Smooth muscle cell (in vitro differentiated cells): ENCODE measurements around the gene HECW1. TPM values are rescaled to one million over a fixed set of nuclear protein-coding genes. Genes with fewer than 3 reads are reported as not detected.

Source experiments
- DNase-seq: peaks from one replicate; lab custom pipeline; 2025; ENCODE audit not compliant: unreplicated experiment; lab: John Stamatoyannopoulos, UW
- H2AFZ ChIP-seq: fragments of 200-600 bp; sonication (generic); 2 replicates; pipeline ENCODE4 v1.6.0; 2016; ENCODE audit warnings: antibody characterized with exemption, low read depth, mild to moderate bottlenecking
- H3F3A ChIP-seq: fragments of 200-600 bp; sonication (generic); 2 replicates; pipeline ENCODE4 v1.6.0; 2017; ENCODE audit warnings: antibody characterized with exemption, low read depth
- H3K27ac ChIP-seq: fragments of 200-600 bp; sonication (generic); 2 replicates; pipeline ENCODE4 v1.5.1; 2016; ENCODE audit warnings: low read depth, mild to moderate bottlenecking
- H3K27me3 ChIP-seq: fragments of 200-600 bp; sonication (generic); 2 replicates; pipeline ENCODE4 v1.6.1; 2016; ENCODE audit warnings: low read depth, mild to moderate bottlenecking
- H3K36me3 ChIP-seq: fragments of 200-600 bp; sonication (generic); 2 replicates; pipeline ENCODE4 v1.5.1; 2016; ENCODE audit warnings: low read depth
- H3K4me1 ChIP-seq: fragments of 200-600 bp; sonication (generic); 2 replicates; pipeline ENCODE4 v1.5.1; 2016; ENCODE audit warnings: low read depth
- H3K4me2 ChIP-seq: fragments of 200-600 bp; sonication (generic); 2 replicates; pipeline ENCODE4 v1.6.0; 2016; ENCODE audit warnings: mild to moderate bottlenecking
- H3K4me3 ChIP-seq: fragments of 200-600 bp; sonication (generic); 2 replicates; pipeline ENCODE4 v1.5.1; 2016; ENCODE audit warnings: mild to moderate bottlenecking
- H3K79me2 ChIP-seq: fragments of 200-600 bp; sonication (generic); 2 replicates; pipeline ENCODE4 v1.6.0; 2016; ENCODE audit warnings: low read depth, mild to moderate bottlenecking
- H3K9ac ChIP-seq: fragments of 200-600 bp; sonication (generic); 2 replicates; pipeline ENCODE4 v1.6.0; 2016; ENCODE audit warnings: low read depth
- H3K9me3 ChIP-seq: fragments of 200-600 bp; sonication (generic); replicated peaks from 2 replicates; pipeline ENCODE4 v1.5.1; 2016; ENCODE audit warnings: low read depth
- H4K20me1 ChIP-seq: fragments of 200-600 bp; sonication (generic); 2 replicates; pipeline ENCODE4 v1.6.0; 2016; ENCODE audit warnings: low read depth
- WGBS: methylation state at CpG from one replicate; pipeline ENCODE4 v1.1.7; 2016; ENCODE audit warnings: low lambda C conversion rate; 5-methylcytosine and 5-hydroxymethylcytosine counted together
- polyA plus RNA-seq: library from polyadenylated mRNA; unstranded; fragments of >200 nt; fragmentation: Nextera tagmentation; extraction: Ambion mirVana; gene quantifications from 2 replicates; pipeline ENCODE4 v1.2.1, GENCODE V29; 2016
- total RNA-seq: library from RNA; depleted of rRNA; stranded (reverse); fragments of >200 nt; gene quantifications from 2 replicates; pipeline ENCODE4 v1.2.3, GENCODE V29; 2014
- TF ChIP-seq, protein P1 (sequence below): fragments of 200-600 bp; sonication (generic); IDR thresholded peaks from 2 replicates; pipeline ENCODE4 v1.5.1; 2017; ENCODE audit warnings: borderline replicate concordance, mild to moderate bottlenecking, antibody characterized with exemption; ENCODE audit not compliant: insufficient read depth, poor library complexity, severe bottlenecking

Gene HECW1
- total and polyA plus RNA-seq, 2 experiments from 2014 or later, result 0.09 to 0.49 TPM

DNA sequence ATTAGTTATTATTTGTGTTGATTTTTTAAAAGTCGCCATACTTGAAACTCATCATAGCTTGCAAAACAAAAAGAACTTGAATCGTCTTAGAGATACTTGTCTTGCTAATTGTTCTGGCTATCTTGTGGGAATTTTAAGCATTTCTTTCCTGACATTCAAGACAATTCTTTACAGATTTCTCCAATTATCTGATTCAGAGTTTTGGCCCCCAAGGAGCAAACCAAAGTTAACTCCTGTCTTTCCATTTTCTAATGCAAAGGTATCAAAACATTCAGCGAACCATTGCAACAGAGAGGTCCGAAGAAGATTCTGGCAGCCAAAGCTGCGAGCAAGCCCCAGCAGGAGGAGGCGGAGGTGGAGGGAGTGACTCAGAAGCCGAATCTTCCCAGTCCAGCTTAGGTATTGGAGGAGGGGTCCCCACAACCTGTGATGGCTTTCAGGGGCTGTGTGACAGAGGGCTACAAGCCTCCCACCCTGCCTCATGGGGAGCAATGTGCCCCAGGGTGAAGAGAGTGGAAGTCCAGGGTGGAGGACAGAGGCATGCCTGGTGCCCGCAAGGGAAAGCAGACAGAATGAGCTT lies 351.0 kb downstream of the HECW1 start:
- no peak overlapping the region for H3K9ac ChIP-seq
- no peaks in the 10 kb centered on the region for H4K20me1 ChIP-seq
- H3K27ac ChIP-seq, result no peak overlapping the region
- no peaks in the 10 kb centered on the region for H3F3A ChIP-seq
- peak overlapping the region; percentile 54 for H3K4me2 ChIP-seq
- no peaks in the 10 kb centered on the region for H3K9me3 ChIP-seq
- H3K79me2 ChIP-seq, result no peaks in the 10 kb centered on the region
- no peak overlapping the region for H3K4me3 ChIP-seq
- H3K27me3 ChIP-seq, result no peaks in the 10 kb centered on the region
- TF ChIP-seq, protein P1, sequence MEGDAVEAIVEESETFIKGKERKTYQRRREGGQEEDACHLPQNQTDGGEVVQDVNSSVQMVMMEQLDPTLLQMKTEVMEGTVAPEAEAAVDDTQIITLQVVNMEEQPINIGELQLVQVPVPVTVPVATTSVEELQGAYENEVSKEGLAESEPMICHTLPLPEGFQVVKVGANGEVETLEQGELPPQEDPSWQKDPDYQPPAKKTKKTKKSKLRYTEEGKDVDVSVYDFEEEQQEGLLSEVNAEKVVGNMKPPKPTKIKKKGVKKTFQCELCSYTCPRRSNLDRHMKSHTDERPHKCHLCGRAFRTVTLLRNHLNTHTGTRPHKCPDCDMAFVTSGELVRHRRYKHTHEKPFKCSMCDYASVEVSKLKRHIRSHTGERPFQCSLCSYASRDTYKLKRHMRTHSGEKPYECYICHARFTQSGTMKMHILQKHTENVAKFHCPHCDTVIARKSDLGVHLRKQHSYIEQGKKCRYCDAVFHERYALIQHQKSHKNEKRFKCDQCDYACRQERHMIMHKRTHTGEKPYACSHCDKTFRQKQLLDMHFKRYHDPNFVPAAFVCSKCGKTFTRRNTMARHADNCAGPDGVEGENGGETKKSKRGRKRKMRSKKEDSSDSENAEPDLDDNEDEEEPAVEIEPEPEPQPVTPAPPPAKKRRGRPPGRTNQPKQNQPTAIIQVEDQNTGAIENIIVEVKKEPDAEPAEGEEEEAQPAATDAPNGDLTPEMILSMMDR, result no peak
- no peak overlapping the region for H2AFZ ChIP-seq
- H3K36me3 ChIP-seq, result no peaks in the 10 kb centered on the region
- DNase-seq, result no peak
- H3K4me1 ChIP-seq, result peaks cover 7% of the 10 kb centered on the region
- WGBS, result 41% methylated on average over 8 of the region's 8 CpGs

DNA sequence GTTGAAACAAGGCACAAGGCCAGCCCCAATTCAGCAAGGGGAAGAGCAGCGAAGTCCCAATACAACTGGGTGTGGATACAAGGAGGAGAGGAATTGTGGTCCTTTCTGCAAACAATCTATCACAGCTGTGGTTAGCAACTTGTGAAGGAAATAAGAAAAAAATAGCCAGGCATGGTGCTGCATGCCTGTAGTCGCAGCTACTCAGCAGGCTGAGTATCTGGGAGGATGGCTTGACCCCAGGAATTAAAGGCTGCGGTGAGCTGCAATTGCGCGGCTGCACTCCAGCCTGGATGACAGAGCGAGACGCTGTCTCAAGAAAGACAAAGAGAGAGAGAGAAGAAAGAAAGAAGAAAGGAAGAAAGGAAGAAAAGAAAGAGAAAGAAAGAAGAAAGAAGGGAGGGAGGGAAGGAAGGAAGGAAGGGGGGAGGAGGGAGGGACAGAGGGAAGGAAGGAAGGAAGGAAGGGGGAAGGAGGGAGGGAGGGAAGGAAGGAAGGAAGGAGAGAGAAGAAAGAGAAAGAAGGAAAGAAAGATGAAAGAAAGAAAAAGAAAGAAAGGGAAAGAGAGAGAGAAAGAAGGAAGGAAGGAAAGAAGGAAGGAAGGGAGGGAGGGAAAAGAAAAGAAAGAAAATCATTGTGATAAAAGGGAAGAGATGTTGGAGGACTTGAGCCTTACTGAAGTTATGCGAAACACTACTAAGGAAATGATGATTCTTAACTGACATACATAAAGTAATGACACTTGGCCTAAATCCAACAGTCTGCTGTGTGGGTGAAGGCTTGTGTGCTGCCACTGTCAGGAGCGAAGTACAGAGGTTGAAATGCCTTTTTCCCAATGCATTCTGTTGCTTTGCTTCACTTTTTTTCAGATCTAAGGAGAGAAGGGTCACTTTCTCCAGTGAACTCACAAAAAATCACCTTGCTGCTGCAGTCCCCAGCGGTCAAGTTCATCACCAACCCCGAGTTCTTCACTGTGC lies 353.4 kb downstream of the HECW1 start:
- Histone ChIP-seq H3K4me2 (no peak overlapping the region), H4K20me1 (no peaks in the 10 kb centered on the region), H3K4me3 (no peak overlapping the region), H3F3A (no peaks in the 10 kb centered on the region), H3K9ac (no peak overlapping the region), H3K4me1 (peaks cover 7% of the 10 kb centered on the region), H3K79me2 (no peaks in the 10 kb centered on the region), H3K27me3 (no peaks in the 10 kb centered on the region), H3K9me3 (no peaks in the 10 kb centered on the region), H3K27ac (no peak overlapping the region), H2AFZ (no peak overlapping the region), H3K36me3 (no peaks in the 10 kb centered on the region)
- TF ChIP-seq, protein P1, result no peak
- no peak for DNase-seq
- WGBS, result 77% methylated on average over 11 of the region's 11 CpGs

DNA sequence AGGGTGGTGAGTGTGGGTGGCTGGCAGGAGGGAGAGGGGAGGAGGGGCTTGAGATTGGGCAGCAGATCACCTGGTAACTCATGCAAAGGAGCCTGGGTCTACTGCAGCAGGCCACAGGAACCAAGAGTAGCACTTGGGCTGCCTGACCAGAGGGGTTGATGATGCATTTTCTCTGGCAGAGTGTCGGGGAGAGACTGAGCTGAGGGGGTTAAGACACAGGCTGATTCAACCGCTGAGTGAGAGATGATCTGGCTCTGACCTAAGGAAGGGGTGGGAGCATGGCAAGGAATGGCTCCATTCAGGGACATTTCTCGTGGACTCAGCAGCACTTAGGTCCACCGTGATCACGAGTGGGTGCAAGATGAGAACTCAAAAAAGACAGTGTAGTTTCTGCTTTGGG lies 355.0 kb downstream of the HECW1 start:
- H3K27ac ChIP-seq, result no peak overlapping the region
- H3F3A ChIP-seq, result no peaks in the 10 kb centered on the region
- no peaks in the 10 kb centered on the region for H4K20me1 ChIP-seq
- TF ChIP-seq, protein P1, result no peak
- no peaks in the 10 kb centered on the region for H3K27me3 ChIP-seq
- no peak overlapping the region for H3K9ac ChIP-seq
- no peak for DNase-seq
- H3K36me3 ChIP-seq, result no peaks in the 10 kb centered on the region
- WGBS, result 51% methylated on average over 5 of the region's 5 CpGs
- H2AFZ ChIP-seq, result no peak overlapping the region
- H3K4me3 ChIP-seq, result no peak overlapping the region
- H3K4me2 ChIP-seq, result no peak overlapping the region
- H3K79me2 ChIP-seq, result no peaks in the 10 kb centered on the region
- H3K4me1 ChIP-seq, result peaks cover 7% of the 10 kb centered on the region
- no peaks in the 10 kb centered on the region for H3K9me3 ChIP-seq
